HCT116 (cell line): ENCODE data around the gene ACY1. TPM values are rescaled to one million over a fixed set of nuclear protein-coding genes. Genes with fewer than 3 reads are reported as not detected.

Source experiments
- ATAC-seq: fragments of 200-7000 bp; cut with Tn5 transposase; 2 replicates; pipeline ENCODE4 v1.9.1; 2020; ENCODE audit warnings: mild to moderate bottlenecking, moderate library complexity
- BruUV-seq: library from RNA; stranded (reverse); fragments of 400-500 nt; replicated peaks from 2 replicates; lab custom pipeline; 2021; lab: Mats Ljungman, UMichigan
- CTCF ChIA-PET: fragments of 300-600 bp; sonication (Branson Sonifier 250); formaldehyde crosslinking; loops from one replicate; lab custom pipeline; 2021; ENCODE audit warnings: antibody characterized with exemption; lab: Charles Lee
- POLR2A ChIA-PET: fragments of 300-600, 350-600 bp; sonication (Branson Sonifier 250); formaldehyde crosslinking; loops from one replicate; lab custom pipeline; 2021; ENCODE audit warnings: antibody characterized with exemption; lab: Charles Lee
- RAD21 ChIA-PET, 2 experiments: fragments of 300-600 bp; sonication (Branson Sonifier 250); formaldehyde crosslinking; loops; one replicate each; lab custom pipeline; 2023; ENCODE audit warnings: low total read pairs in 2 of 2; ENCODE audit not compliant: uncharacterized antibody in 2 of 2, unreplicated experiment in 2 of 2, low non-redundant PET in 1 of 2; lab: Charles Lee
- DNase-seq: peaks from one replicate; pipeline ENCODE4 v3.0.0-alpha.2; 2010; ENCODE audit warnings: low read depth, low spot score
- H2AFZ ChIP-seq: fragments of 200-600 bp; shearing (Covaris generic), sonication (generic); 2 replicates; pipeline ENCODE4 v1.6.1; 2017; ENCODE audit warnings: low read depth, mixed run types, mixed read lengths, antibody characterized with exemption, low read length; ENCODE audit not compliant: poor library complexity, severe bottlenecking
- H3K27ac ChIP-seq: 2 replicates; pipeline ENCODE4 v1.5.1; 2012; ENCODE audit warnings: low read depth, low read length
- H3K27me3 ChIP-seq: fragments of 200-600 bp; sonication (generic); 2 replicates; pipeline ENCODE4 v1.6.1; 2016; ENCODE audit warnings: mixed run types, low read length, mixed read lengths; ENCODE audit not compliant: insufficient read depth
- H3K36me3 ChIP-seq, 2 experiments: fragments of 200-500 bp in 1 of 2; fragments of 200-600 bp in 1 of 2; sonication (Bioruptor generic) in 1 of 2; sonication (generic) in 1 of 2; 2 replicates each; pipeline versions ENCODE4 v1.5.1 to v1.6.1; 2014 to 2016; ENCODE audit warnings: low read length in 2 of 2, inconsistent platforms in 1 of 2, mixed read lengths in 1 of 2, mixed run types in 1 of 2; ENCODE audit not compliant: insufficient read depth in 2 of 2, control insufficient read depth in 1 of 2
- H3K4me1 ChIP-seq, 2 experiments: fragments of 200-600 bp in 1 of 2; sonication (generic) in 1 of 2; 2 replicates each; pipeline versions ENCODE4 v1.5.1 to v1.6.1; 2012 to 2017; ENCODE audit warnings: low read length in 2 of 2, inconsistent platforms in 1 of 2, mild to moderate bottlenecking in 1 of 2, mixed read lengths in 1 of 2, mixed run types in 1 of 2, moderate library complexity in 1 of 2; ENCODE audit not compliant: insufficient read depth in 2 of 2, control insufficient read depth in 1 of 2
- H3K4me2 ChIP-seq: fragments of 200-600 bp; sonication (generic); 2 replicates; pipeline ENCODE4 v1.6.1; 2017; ENCODE audit warnings: mixed run types, low read length, mixed read lengths
- H3K4me3 ChIP-seq, 2 experiments: fragments of 200-600 bp in 1 of 2; sonication (generic) in 1 of 2; replicated peaks in 1 of 2; 2 replicates each; pipeline ENCODE4 v1.5.1; 2011 to 2016; ENCODE audit warnings: low read length in 2 of 2, control low read depth in 1 of 2, low read depth in 1 of 2, mild to moderate bottlenecking in 1 of 2, mixed read lengths in 1 of 2, mixed run types in 1 of 2
- H3K79me2 ChIP-seq: fragments of 200-600 bp; sonication (generic); 2 replicates; pipeline ENCODE4 v1.6.1; 2017; ENCODE audit warnings: mild to moderate bottlenecking, mixed run types, low read length, moderate library complexity, mixed read lengths; ENCODE audit not compliant: insufficient read depth
- H3K9ac ChIP-seq: fragments of 200-600 bp; sonication (generic); 2 replicates; pipeline ENCODE4 v1.6.1; 2016; ENCODE audit warnings: low read length, mixed read lengths
- H3K9me2 ChIP-seq: fragments of 200-600 bp; sonication (generic), shearing (Covaris generic); 2 replicates; pipeline ENCODE4 v1.6.1; 2017; ENCODE audit warnings: mixed run types, mild to moderate bottlenecking, moderate library complexity; ENCODE audit not compliant: insufficient read depth
- H3K9me3 ChIP-seq, 2 experiments: fragments of 200-500 bp in 1 of 2; fragments of 200-600 bp in 1 of 2; sonication (Bioruptor generic) in 1 of 2; sonication (generic) in 1 of 2; 2 replicates each; pipeline ENCODE4 v1.6.1; 2014 to 2017; ENCODE audit warnings: low read length in 2 of 2, mixed read lengths in 2 of 2, inconsistent platforms in 1 of 2, low read depth in 1 of 2, mild to moderate bottlenecking in 1 of 2, mixed run types in 1 of 2, moderate library complexity in 1 of 2; ENCODE audit not compliant: control insufficient read depth in 1 of 2, insufficient read depth in 1 of 2
- H4K20me1 ChIP-seq: fragments of 200-600 bp; sonication (generic), shearing (Covaris generic); 2 replicates; pipeline ENCODE4 v1.6.1; 2017; ENCODE audit warnings: mixed run types, mild to moderate bottlenecking, moderate library complexity; ENCODE audit not compliant: insufficient read depth
- CBX3 ChIP-seq: IDR thresholded peaks from 2 replicates; pipeline ENCODE4 v1.6.1; 2012; ENCODE audit warnings: low read depth
- ELF1 ChIP-seq: IDR thresholded peaks from 2 replicates; pipeline ENCODE4 v1.6.1; 2012; ENCODE audit warnings: low read depth, borderline replicate concordance
- EZH2phosphoT487 ChIP-seq: fragments of 200-600 bp; IDR thresholded peaks from 2 replicates; pipeline ENCODE4 v1.6.1; 2018; ENCODE audit warnings: antibody characterized with exemption, borderline replicate concordance
- FOSL1 ChIP-seq: IDR thresholded peaks from 2 replicates; pipeline ENCODE4 v1.6.1; 2012; ENCODE audit warnings: low read depth
- POLR2A ChIP-seq: IDR thresholded peaks from 2 replicates; pipeline ENCODE4 v1.7.0; 2011; ENCODE audit warnings: borderline replicate concordance; ENCODE audit not compliant: insufficient read depth, insufficient read length; ENCODE audit errors: extremely low read depth
- POLR2AphosphoS5 ChIP-seq: IDR thresholded peaks from 2 replicates; pipeline ENCODE4 v1.6.1; 2011; ENCODE audit warnings: mild to moderate bottlenecking, low read depth, low read length, moderate library complexity
- RAD21 ChIP-seq: IDR thresholded peaks from 2 replicates; pipeline ENCODE4 v1.6.1; 2012; ENCODE audit warnings: low read depth, mild to moderate bottlenecking
- REST ChIP-seq: IDR thresholded peaks from 2 replicates; pipeline ENCODE4 v1.6.1; 2012; ENCODE audit warnings: low read depth
- SIN3A ChIP-seq: IDR thresholded peaks from 2 replicates; pipeline ENCODE4 v1.6.1; 2012; ENCODE audit warnings: low read depth
- SRF ChIP-seq: IDR thresholded peaks from 2 replicates; pipeline ENCODE4 v1.6.1; 2012; ENCODE audit warnings: low read depth
- TCF7L2 ChIP-seq: IDR thresholded peaks from 2 replicates; pipeline ENCODE4 v1.7.0; 2011; ENCODE audit warnings: borderline replicate concordance, inconsistent platforms; ENCODE audit not compliant: insufficient read depth, insufficient read length; ENCODE audit errors: extremely low read depth
- YY1 ChIP-seq: IDR thresholded peaks from 2 replicates; pipeline ENCODE4 v1.6.1; 2011; ENCODE audit warnings: low read length, low read depth, moderate library complexity, mild to moderate bottlenecking; ENCODE audit not compliant: insufficient replicate concordance; ENCODE audit errors: extremely low read depth
- ZFX ChIP-seq: fragments of 450-650 bp; IDR thresholded peaks from 2 replicates; pipeline ENCODE4 v1.6.1; 2017
- ZNF274 ChIP-seq: fragments of 200-500 bp; sonication (Bioruptor generic); IDR thresholded peaks from 2 replicates; pipeline ENCODE4 v1.6.1; 2014; ENCODE audit warnings: mild to moderate bottlenecking, low read depth, low read length, inconsistent platforms
- intact Hi-C: fragments of 100-400 bp; cut with micrococcal nuclease; formaldehyde crosslinking; loops from 2 replicates; pipeline ENCODE4 v1.10.0; 2022
- total RNA-seq: library from RNA; stranded (reverse); gene quantifications from one replicate; pipeline ENCODE4 v1.2.1, GENCODE V29; 2021; ENCODE audit not compliant: unreplicated experiment
- TF ChIP-seq, protein P1 (sequence below): IDR thresholded peaks from 2 replicates; pipeline ENCODE4 v1.6.1; 2012
- TF ChIP-seq, protein P2 (sequence below), 3 experiments: fragments of 200-600 bp in 1 of 3; sonication (generic) in 1 of 3; IDR thresholded peaks in 2 of 3; conservative IDR thresholded peaks in 1 of 3; 2 replicates each; pipeline ENCODE4 v1.5.1; 2012 to 2017; ENCODE audit warnings: low read depth in 2 of 3, low read length in 2 of 3, antibody characterized with exemption in 1 of 3, borderline replicate concordance in 1 of 3, control low read depth in 1 of 3, mild to moderate bottlenecking in 1 of 3, mixed read lengths in 1 of 3, mixed run types in 1 of 3, moderate library complexity in 1 of 3; ENCODE audit not compliant: insufficient read depth in 1 of 3

Gene ACY1
- total RNA-seq, 1 experiment from 2014 or later = 73.2 TPM

GRCh38 chr3:51934991-51935885 is 48.1 kb upstream of the ACY1 start:
- no peaks in the 10 kb centered on the region for H4K20me1 ChIP-seq
- no peak overlapping the region for H3K4me2 ChIP-seq
- H2AFZ ChIP-seq = no peak overlapping the region
- H3K36me3 ChIP-seq = peaks cover 29 to 65% of the 10 kb centered on the region in 2 experiments
- intact Hi-C loops = no loop called here
- TF ChIP-seq YY1 (no peak), ZFX (no peak), TCF7L2 (no peak), RAD21 (no peak), SIN3A (no peak), ELF1 (no peak), POLR2A (no peak), ZNF274 (no peak), POLR2AphosphoS5 (no peak), CBX3 (no peak), EZH2phosphoT487 (no peak), FOSL1 (no peak), REST (no peak), SRF (no peak)
- TF ChIP-seq, protein P1, sequence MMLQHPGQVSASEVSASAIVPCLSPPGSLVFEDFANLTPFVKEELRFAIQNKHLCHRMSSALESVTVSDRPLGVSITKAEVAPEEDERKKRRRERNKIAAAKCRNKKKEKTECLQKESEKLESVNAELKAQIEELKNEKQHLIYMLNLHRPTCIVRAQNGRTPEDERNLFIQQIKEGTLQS = no peak
- TF ChIP-seq, protein P2, sequence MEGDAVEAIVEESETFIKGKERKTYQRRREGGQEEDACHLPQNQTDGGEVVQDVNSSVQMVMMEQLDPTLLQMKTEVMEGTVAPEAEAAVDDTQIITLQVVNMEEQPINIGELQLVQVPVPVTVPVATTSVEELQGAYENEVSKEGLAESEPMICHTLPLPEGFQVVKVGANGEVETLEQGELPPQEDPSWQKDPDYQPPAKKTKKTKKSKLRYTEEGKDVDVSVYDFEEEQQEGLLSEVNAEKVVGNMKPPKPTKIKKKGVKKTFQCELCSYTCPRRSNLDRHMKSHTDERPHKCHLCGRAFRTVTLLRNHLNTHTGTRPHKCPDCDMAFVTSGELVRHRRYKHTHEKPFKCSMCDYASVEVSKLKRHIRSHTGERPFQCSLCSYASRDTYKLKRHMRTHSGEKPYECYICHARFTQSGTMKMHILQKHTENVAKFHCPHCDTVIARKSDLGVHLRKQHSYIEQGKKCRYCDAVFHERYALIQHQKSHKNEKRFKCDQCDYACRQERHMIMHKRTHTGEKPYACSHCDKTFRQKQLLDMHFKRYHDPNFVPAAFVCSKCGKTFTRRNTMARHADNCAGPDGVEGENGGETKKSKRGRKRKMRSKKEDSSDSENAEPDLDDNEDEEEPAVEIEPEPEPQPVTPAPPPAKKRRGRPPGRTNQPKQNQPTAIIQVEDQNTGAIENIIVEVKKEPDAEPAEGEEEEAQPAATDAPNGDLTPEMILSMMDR (IDR thresholded peaks at IDR 0.05 in 2 of 3, conservative IDR thresholded peaks at IDR 0.05 in 1 of 3; ENCODE audit: borderline replicate concordance in 1 of 3, insufficient read depth in 1 of 3, low read depth in 2 of 3, low read length in 2 of 3) = no peak
- POLR2A ChIA-PET = no interaction called here
- no TSS peak for BruUV-seq
- H3K4me1 ChIP-seq = peaks cover 3 to 6% of the 10 kb centered on the region in 2 experiments
- no peaks in the 10 kb centered on the region for H3K27me3 ChIP-seq
- H3K9me2 ChIP-seq = no peaks in the 10 kb centered on the region
- no peaks in the 10 kb centered on the region for H3K9me3 ChIP-seq
- CTCF ChIA-PET = no interaction called here
- no peak overlapping the region for H3K4me3 ChIP-seq
- H3K9ac ChIP-seq = no peak overlapping the region
- H3K27ac ChIP-seq = no peak overlapping the region
- ATAC-seq (no peak), DNase-seq (no peak)
- H3K79me2 ChIP-seq = peaks cover 36% of the 10 kb centered on the region
- RAD21 ChIA-PET = no interaction called here
